Nephron (organoid): ENCODE results near the gene CPSF4L.
A peak's percentile ranks its signal among the peaks of the same experiment; 100 is the strongest.

Experiments used
- H3K27ac Mint-ChIP-seq, 3 experiments: 2 replicates each; pipeline ENCODE4 v1.8.0; 2020; ENCODE audit warnings: mixed read lengths in 3 of 3, mild to moderate bottlenecking in 2 of 3, moderate library complexity in 1 of 3
- H3K27me3 Mint-ChIP-seq: 2 replicates; pipeline ENCODE4 v1.8.0; 2021; ENCODE audit warnings: low read depth, mild to moderate bottlenecking, moderate library complexity, mixed read lengths
- H3K36me3 Mint-ChIP-seq: 2 replicates; pipeline ENCODE4 v1.8.0; 2020; ENCODE audit warnings: low read depth, mixed read lengths
- H3K4me1 Mint-ChIP-seq: 2 replicates; pipeline ENCODE4 v1.8.0; 2020; ENCODE audit warnings: mixed read lengths
- H3K4me3 Mint-ChIP-seq, 3 experiments: 2 replicates each; pipeline ENCODE4 v1.8.0; 2020; ENCODE audit warnings: mild to moderate bottlenecking in 3 of 3, mixed read lengths in 3 of 3, moderate library complexity in 2 of 3
- H3K9me3 Mint-ChIP-seq: 2 replicates; pipeline ENCODE4 v1.8.0; 2020; ENCODE audit warnings: mixed read lengths
- TF ChIP-seq, protein P1 (sequence below), 3 experiments: fragments of 200-600 bp; sonication (generic); IDR thresholded peaks; one replicate each; pipeline ENCODE4 v1.5.0; 2021; ENCODE audit warnings: antibody characterized with exemption in 3 of 3; ENCODE audit not compliant: unreplicated experiment in 3 of 3

The CPSF4L gene

DNA sequence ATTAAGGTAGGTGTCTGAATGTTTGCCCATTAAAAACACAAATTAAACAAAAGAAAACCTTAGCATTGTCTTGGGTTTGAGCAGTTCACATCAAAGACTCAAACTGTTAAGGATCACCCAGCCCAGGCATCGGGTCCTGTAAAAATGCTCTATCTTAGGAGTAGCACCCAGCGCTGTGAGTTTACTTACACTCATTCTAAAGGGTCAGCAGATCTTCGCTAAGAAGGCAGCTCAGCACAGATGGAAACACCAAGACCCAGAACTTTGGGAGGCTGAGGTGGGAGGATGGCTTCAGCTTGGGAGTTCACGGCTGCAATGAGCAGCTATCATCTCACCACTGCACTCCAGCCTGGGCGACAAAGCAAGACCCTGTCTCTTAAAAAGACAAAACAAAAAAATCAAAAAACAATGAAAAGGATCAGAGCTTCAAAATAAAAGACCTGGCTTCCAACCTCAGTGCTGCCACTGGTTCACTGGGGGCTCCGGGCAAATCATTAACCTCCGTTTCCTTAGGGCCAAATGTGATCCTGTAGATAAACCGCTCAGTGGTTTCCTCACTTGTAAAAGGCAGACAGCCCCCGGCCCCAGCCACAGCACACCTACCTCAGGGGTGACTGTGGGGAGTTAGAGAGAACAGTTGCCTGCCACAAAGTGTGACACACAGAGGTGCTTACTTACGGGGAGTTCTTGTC, 57.7 kb downstream of the CPSF4L start:
- H3K27ac Mint-ChIP-seq, result peak overlapping the region; percentile 92 to 98 (median 94)
- peaks cover 89% of the 10 kb centered on the region for H3K36me3 Mint-ChIP-seq

GRCh38 chr17:73203135-73203787, 58.4 kb downstream of the CPSF4L start:
- Mint-ChIP-seq H3K36me3 (peaks cover 89% of the 10 kb centered on the region), H3K27ac (peak overlapping the region; percentile 92 to 98 (median 94)), H3K4me1 (peaks cover 9% of the 10 kb centered on the region), H3K4me3 (peak overlapping the region in 2 of 3 experiments; percentile 12 to 23), H3K9me3 (no peaks in the 10 kb centered on the region), H3K27me3 (no peaks in the 10 kb centered on the region)
- TF ChIP-seq, protein P1, sequence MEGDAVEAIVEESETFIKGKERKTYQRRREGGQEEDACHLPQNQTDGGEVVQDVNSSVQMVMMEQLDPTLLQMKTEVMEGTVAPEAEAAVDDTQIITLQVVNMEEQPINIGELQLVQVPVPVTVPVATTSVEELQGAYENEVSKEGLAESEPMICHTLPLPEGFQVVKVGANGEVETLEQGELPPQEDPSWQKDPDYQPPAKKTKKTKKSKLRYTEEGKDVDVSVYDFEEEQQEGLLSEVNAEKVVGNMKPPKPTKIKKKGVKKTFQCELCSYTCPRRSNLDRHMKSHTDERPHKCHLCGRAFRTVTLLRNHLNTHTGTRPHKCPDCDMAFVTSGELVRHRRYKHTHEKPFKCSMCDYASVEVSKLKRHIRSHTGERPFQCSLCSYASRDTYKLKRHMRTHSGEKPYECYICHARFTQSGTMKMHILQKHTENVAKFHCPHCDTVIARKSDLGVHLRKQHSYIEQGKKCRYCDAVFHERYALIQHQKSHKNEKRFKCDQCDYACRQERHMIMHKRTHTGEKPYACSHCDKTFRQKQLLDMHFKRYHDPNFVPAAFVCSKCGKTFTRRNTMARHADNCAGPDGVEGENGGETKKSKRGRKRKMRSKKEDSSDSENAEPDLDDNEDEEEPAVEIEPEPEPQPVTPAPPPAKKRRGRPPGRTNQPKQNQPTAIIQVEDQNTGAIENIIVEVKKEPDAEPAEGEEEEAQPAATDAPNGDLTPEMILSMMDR (IDR thresholded peaks at IDR 0.05; ENCODE audit: unreplicated experiment in 3 of 3), result no peak

More for the DNA sequence above, 57.7 kb downstream of the CPSF4L start:
- H3K9me3 Mint-ChIP-seq, result no peaks in the 10 kb centered on the region
- no peaks in the 10 kb centered on the region for H3K27me3 Mint-ChIP-seq
- H3K4me3 Mint-ChIP-seq, result peak overlapping the region in 2 of 3 experiments; percentile 23 to 32
- TF ChIP-seq, protein P1 (IDR thresholded peaks at IDR 0.05; ENCODE audit: unreplicated experiment in 3 of 3), result no peak
- H3K4me1 Mint-ChIP-seq, result peaks cover 9% of the 10 kb centered on the region

- Mint-ChIP-seq H3K9me3 (no peaks in the 10 kb centered on the region), H3K36me3 (peaks cover 90% of the 10 kb centered on the region), H3K27me3 (peaks cover 3% of the 10 kb centered on the region), H3K4me1 (peaks cover 13% of the 10 kb centered on the region), H3K27ac (peak overlapping the region in 1 of 3 experiments; percentile 38), H3K4me3 (no peak overlapping the region)
- TF ChIP-seq, protein P1 (IDR thresholded peaks at IDR 0.05; ENCODE audit: unreplicated experiment in 3 of 3), result no peak
Measured at GRCh38 chr17:73201215-73202069, 60.2 kb downstream of the CPSF4L start.

GRCh38 chr17:73200476-73200875, 61.2 kb downstream of the CPSF4L start:
- no peak overlapping the region for H3K27ac Mint-ChIP-seq
- peaks cover 3% of the 10 kb centered on the region for H3K27me3 Mint-ChIP-seq
- no peaks in the 10 kb centered on the region for H3K9me3 Mint-ChIP-seq
- H3K36me3 Mint-ChIP-seq, result peaks cover 89% of the 10 kb centered on the region
- no peak overlapping the region for H3K4me3 Mint-ChIP-seq
- H3K4me1 Mint-ChIP-seq, result peaks cover 16% of the 10 kb centered on the region
- TF ChIP-seq, protein P1 (IDR thresholded peaks at IDR 0.05; ENCODE audit: unreplicated experiment in 3 of 3), result no peak

DNA sequence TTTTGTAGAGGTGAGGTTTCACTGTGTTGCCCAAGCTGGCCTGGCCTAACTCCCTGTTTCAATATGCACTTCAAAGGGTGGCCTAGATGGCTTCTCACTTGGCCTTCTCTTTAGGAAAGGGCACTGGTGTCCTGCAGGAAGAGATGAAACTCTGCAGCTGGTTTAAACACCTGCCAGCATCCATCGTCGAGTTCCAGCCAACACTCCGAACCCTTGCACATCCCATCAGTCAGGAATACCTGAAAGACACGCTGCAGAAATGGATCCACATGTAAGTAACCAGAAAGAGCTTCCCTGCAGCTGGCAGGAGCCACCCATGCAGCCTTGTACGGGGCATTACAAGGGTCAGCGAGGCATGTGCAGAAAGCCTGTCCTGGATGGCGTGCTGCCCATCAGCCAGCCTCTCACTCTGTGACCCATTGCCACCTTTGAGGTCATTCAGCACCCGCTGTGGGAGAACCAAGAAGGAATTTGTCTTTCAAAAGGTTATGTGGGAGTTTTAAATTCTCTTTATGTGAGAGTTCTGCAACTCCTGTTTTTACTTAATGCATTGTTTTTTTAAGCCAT, 61.8 kb downstream of the CPSF4L start:
- Mint-ChIP-seq H3K9me3 (no peaks in the 10 kb centered on the region), H3K4me3 (no peak overlapping the region), H3K27ac (no peak overlapping the region), H3K27me3 (peaks cover 3% of the 10 kb centered on the region), H3K4me1 (peaks cover 16% of the 10 kb centered on the region), H3K36me3 (peaks cover 83% of the 10 kb centered on the region)
- TF ChIP-seq, protein P1 (IDR thresholded peaks at IDR 0.05; ENCODE audit: unreplicated experiment in 3 of 3), result no peak
